ENCODE data around the gene IL3.

Gene IL3

DNA sequence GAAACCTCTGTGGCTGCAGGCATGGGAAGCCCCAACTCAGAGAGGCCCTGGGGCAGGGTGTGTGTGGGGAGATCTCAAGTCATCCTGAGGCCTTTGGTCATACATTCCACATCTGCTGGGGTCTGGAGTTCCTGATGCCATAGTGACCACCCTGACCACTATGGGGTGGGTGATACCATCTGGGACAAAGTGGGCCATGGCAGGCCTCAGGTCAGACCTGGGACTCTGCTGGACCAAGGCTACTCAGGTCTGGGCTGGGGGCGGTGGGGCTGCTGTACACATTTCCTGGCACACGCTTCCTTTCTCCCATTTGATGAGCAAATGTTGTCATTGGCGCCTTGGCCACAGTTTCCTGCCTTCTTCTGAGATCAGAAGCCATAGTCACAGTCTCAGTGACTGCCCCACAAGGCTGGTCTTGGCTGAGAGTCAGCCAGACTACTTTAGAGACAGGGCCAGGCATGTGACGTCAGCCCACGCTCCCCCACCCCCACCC is 33.9 kb upstream of the IL3 start:
- no peak for DNase-seq

DNA sequence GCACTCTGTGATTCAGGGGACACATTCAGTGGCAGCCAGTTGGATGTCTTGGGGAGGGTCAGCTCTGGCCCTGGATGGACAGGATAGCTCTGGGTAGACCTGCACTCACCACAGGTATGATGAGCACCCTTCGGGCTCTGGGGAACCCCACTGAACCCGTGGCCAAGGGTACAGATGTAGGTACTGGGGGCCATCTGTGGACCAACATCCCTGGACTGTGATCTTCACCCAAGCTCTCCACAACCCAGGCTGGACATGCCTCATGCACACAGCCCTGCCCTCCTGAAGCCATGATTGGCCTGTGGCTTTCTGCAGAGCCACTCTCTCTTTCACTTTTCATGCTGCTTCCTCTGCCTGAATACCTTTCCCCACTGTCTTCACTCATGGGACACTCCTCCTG is 33.4 kb upstream of the IL3 start:
- no peak for DNase-seq

DNA sequence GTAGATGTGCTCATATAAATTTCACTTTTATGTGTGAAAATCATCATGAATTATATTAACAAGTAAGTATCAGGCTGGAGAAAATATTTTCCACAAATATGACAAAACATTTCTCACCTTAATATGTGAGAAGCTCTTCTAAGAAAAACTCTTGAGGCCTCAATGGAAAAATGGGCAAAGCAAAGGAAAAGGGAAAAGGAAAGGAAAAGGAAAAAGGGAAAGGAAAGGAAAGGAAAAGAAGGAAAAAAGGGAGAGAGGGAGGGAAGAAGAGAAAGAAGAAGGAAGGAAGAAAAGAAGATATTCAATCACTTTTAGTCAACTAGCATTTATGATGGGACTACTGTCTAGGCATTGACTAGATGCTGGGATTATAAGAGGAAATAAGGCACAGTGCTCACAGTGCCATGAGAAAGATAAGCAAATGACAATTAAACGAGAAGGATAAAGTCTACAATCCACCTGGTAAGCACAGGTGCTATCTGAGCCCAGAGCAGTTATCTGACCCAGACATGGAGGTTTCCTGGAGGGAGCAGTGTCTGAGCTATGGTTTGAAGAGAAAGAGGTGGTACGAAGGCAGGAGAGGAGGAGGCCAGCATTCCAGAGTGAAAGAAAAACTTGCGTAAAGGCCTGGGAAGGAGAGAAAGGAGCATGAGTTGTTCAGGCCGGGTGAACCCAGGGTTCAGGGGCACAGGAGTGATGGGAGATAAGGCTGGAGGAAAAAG is 30.7 kb upstream of the IL3 start:
- no peak for DNase-seq

DNA sequence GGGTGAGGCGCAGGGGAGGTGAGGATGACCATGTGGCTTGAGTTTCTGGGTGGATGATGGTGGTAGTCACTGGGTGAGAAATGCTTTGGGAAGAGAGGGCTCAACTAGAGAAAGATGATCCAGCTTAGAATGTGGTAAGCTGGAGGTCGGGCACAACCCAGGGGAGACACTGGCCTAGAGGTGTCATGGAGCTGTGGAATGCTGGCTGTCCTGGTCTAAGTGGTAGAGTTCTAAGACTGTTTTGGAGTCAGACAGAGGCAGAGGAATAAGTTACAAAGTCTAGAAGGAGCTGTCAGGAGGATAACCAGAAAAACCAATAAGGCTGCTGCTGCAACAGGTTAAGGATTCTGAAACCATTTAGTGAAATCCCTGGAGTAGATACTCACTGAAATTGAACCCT is 29.8 kb upstream of the IL3 start:
- no peak for DNase-seq

DNA sequence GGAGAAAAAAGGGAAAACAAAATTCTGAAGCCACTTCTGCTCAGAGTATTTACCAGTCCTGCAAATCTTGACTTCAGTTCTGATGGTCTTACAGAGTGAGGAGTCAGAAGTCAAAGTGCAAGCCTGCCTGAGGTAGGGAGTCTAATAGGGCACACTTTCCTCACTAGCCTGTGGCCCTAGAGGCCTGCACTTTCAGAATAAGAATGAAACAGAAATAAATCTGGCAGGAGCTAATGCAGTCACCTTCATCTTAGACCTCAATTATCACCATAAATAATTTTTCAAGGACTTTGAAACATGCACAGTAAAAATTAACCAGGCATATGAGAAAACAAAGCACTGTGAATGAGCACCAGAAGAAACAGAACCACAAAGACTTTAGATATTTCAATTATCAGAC is 28.3 kb upstream of the IL3 start:
- DNase-seq = no peak

DNA sequence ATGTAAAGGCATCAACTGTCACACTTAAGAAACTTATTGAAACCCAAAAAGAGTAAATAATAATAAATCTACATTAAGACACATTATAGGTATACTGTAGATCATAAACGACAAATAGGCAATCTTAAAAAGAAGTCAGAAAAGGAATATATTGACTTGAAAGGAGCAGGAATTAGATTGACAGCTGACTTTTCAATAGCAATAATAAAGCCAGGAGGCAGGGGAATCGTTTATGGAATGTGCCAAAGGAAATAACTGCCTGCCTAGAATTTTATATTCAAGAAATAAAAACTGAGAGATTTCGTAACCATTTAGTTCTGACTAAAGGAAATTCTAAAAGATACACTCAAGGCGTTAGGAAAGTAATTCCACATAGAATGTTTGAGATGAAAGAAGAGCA is 27.3 kb upstream of the IL3 start:
- no peak for DNase-seq

DNA sequence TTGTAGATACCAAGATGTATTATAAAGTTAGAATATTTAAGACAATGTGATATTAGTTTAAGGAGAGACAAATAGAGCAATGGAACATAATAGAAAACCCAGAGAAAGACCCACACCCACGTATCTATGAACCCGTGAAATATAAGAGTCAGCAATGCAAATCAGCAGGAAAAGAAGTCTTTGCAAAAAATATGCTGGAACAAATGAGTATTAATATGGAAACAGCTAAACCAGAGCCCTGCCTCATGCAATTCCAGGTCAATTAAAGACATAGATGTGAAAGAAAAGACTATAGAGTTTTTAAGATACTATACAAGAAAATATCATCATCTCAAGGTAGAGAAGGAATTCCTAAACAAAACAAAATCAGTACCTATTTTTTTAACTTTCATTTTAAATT is 23.1 kb upstream of the IL3 start:
- DNase-seq = no peak

DNA sequence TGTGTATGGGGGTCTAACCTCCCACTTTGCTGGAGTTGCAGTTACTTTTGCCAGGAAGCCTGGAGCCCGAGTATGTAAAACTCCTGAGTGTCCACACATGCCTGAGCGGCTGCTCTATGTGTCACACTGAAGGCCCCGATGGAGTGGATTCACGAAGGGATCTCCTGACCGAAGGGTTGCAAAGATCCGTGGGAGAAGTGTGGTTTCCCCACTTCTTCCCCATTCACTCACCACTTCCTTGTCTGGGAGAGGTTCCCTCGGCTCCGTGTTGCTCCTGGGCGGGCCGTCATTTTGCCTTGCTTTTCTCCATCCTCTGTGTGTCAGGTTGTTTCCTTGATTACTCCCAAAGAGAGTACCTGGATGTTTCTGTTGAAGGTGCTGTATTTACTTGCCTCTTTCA is 16.2 kb upstream of the IL3 start:
- DNase-seq = no peak

DNA sequence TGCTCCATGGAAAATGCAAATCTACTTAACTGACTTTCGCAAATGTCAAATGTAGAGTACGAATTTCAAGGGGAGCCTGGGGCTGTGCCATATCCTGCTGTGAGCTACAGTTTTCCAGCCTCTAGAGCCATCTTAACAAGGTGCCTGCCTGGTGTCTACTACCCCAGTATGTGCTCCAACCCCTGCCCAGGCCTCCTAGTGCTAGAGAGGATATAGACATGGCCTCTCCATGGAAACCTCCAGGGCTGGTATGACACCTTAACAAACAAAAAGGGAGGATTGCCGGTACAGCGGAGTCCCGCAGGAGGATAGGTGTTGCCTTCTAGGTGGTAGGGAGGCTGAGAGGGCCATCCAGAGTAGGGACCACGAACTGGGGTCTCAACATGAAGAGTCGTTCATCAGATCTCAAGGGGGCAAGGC is 13.6 kb upstream of the IL3 start:
- DNase-seq = no peak

DNA sequence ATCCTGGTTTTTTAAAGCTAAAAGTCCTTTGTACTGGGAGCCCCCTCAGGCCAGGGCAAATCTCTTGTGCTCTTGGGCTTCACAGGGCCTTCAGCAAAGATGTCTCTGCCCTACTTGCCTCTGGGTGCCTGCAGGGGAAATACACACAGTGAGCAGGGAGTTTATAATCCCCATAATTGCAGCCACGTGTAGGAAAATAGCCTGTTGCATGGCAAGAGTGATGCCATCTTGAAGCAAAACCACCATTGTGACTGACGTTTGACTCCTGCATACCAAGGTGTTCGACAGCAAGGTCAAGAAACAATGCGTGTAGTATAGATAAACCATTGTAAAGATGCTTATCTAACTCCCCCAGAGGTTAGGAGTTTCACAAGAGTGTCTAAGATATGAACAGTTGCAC is 11.4 kb upstream of the IL3 start:
- no peak for DNase-seq

DNA sequence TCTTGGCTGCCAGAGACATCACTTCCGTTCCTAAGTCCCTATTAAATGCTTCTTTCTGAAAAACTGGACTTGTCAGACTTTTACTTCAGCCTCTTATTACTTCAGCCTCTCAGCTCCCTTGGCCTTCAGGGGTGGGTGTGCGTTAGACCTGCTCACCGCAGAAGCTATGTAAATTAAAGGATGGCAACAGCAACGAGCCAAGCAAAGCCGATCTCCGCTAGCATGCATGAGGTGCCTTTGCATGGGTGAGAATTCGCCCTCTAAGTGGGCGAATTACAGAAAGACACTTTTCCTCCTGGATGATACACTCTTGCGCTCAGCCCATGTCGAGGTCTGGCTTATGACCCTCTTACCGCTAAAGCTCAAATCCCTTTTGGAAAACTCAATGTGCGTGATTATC is 10.9 kb upstream of the IL3 start:
- DNase-seq = no peak

DNA sequence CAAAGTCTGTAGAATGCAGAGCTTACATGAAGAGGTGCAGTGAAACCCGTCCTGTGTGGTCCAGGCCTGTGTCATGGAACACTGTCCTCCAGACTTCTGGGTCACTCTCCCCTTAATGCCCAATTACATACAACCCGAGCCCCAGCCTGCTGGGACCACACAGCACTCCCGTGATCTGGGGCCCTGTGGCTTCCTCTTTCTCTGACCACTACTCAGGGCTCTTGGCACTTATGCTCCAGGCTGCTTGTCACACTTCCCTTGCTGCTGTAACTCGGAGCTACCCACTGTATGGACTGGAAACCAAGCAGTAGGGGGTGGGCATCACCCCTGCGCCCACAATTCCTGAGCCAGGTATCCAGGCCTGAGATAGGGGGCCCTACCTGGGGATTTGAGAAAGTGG is 10.3 kb upstream of the IL3 start:
- DNase-seq = no peak

DNA sequence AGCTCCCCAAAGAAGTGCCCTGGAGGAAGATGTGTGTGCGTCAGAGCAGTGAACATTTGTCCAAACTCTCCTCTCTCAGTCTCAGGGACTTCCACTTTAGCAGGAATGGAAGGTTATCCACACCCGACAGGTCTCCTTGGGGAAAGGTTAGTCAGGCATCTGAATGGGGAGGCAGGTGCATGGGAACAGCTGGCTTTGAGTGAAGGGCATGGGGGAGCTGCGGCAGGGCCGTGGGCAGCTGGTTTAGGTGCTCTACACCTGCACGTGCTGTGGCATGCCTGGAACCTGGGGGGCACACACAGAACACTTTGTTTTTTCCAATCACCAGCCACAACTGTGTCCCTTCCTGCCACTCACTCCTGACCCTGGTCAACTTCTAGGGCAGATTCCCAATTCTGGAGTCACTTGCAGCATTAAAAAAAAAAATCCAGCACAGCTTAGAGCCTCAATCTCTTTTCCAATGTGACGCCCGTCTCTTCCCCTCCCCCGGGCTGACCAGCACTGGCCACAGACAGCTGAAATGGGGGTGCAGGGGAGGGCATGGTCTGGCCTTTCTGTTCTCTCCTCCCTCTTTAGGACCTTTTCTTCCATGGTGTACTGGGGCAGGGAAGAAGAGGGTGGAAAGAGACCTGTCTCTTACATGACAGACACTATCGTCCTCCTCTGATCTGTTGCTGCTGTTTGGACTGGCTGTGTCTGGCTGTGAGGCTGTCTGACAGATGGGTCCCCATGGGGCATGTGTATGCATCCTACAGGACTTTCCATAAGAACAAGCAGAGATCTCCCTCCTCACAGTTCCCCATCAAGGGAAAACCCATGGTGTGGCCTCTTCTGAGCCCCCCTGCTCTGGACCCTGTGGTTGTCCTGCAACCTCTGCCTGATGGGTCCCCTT is 9.5 kb upstream of the IL3 start:
- DNase-seq = no peak

DNA sequence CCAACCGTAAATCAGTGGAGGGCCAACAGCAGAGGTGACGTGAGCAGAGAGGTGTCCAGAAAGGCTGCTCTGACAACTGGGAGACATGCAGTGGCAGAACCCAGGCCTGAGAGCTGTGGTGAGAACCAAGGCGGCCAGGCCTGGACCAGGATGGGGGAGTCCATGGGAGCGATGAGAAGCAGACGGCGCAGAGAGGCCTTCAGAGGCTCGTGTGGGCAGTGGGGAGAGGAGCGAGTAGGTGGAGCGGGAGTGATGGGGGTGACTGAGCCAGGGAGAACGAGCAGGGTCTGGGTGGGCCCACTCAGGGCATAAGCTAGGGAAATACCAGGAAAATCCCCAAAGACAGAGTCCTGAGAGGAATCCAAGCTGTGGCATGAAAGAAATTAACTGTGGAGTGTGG is 7.9 kb upstream of the IL3 start:
- no peak for DNase-seq

DNA sequence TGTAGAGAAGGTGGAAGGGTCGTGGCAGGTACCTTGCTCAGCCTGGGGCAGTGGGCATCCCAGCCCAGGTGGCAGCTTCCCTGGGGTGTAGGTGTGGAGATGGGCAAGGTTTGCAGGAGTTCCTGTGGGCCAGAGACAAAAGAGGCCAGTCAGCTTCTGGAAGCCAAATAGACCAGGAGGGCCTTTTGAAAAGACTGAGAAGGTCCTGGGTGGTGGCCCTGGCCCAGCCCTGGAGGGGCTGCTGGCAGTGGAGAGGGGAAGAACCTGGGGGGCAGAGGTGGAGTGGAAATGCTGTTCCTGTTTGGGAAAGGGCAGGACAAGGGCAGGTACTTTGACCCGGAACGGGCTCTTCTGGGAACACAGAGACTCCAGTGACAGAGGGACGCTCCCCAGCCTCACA is 7.0 kb upstream of the IL3 start:
- DNase-seq = no peak

DNA sequence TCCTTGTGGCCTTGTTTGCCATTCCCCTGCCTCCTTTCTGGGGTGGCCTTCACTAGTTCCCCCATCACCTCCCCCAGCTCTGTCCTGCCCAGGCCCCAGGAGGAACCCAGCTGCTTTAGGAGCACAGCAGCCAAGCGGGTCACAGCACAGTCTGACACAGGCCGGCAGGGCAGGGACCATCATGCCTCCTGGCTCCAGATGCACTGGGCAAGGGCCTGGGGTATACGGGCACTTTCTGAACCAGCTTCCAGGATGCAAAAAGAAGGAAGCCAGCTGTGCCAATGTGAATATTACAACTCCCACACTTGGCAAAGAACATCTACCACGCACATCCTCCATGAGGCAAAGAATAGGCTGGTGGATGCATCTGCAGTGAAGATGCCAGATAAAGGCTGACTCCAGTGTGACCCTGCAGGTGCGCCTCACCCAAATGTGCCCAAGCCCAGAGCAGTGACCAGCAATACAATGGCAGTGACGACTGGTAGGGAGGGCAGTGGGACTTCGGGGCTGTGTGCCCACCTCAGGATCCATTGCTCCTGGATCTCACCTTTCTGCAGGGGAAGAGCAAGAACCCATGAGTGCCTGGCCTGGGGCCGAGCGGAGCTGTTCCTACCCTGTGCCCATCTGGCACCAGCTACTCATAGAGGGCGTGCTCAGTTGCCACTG is 6.3 kb upstream of the IL3 start:
- DNase-seq = no peak

DNA sequence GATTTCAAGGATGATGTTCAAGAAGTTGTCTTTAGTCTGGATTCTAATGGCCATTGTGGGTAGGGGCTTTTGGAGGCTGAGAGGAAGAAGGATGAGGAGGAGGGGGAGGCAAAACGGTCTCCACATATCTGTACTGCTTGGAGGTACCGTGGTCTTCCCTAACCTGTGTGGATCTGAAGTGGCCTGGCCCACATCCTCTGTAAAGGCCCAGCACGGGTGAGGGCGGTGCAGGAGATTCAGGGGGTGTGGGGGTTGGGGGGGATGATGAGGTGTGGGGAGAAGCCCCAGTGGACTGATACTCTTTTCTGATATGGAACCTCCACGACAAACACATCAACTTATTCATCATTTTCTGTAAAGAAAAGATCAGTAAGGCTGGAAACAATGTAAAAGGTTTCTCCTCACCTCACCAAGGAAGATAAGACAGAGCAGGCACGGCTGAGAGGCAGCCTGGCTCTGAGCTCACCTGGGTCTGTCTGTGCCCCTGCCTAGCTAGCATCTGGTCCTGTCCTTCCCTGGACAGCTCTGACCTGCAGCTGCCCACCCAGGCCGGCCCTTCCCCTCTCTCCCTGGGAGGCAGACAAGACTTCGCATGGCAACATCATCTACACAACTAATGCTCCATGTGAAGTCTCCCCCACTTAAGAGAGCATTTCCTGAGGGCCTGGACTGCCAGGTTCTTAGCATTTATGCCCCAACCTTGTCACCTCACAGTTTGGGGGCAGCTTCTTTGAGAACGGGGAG is 5.6 kb upstream of the IL3 start:
- DNase-seq = no peak

DNA sequence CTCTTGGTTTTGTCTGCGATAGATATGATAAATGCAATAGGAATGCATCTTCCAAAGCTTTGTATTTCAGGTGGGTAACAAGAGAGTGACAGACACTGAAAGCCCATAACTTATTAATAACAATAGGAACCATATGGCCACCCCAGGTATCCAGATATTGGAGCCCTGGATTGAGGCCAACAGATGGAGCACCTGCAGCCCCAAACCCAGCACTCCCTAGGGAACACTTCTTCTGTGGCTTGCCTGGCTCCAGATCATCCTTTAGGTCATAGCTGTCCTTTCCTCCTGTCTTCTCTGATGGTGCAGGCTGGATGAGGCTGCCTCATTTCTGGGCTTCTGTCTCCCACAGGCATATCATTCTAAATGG is 5.0 kb upstream of the IL3 start:
- DNase-seq = no peak

DNA sequence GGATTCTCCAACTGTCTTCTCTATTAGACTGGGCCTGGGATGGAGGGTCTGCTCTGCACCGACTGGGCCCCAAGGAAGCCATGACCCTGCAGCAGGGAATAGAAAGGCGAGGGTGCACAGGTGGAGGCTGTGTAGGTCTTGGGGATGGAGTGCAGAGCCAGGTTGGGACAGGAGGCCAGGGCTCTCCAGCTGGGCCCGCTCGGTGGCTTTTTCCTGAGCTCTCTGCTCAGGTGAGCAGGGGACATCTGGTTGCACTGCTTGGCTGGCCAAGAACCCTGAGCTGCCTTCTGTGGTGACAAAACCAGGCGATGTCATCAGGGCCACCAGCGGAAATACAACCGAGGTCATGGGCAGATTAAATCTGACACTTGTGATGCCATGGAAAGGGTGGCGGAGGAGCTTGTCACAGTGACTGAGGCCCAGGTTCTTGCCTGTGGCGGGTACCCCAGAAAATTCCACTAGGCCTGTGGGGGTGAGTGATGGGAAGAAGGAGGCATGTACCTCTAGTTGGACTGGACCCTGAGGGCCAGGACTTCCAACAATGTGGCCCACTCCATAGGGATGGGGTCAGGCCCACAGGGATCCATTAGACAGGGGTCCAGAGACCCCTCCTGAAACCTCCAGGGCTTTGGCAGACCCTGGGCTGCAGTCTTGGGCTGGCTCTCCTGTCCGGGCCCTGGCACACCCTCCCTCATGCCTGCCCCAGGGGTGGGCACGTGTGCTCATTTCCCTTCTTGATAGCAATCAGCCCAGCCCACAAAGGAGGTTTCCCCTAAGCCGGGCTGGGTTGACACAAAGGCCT is 4.4 kb upstream of the IL3 start:
- DNase-seq = no peak

DNA sequence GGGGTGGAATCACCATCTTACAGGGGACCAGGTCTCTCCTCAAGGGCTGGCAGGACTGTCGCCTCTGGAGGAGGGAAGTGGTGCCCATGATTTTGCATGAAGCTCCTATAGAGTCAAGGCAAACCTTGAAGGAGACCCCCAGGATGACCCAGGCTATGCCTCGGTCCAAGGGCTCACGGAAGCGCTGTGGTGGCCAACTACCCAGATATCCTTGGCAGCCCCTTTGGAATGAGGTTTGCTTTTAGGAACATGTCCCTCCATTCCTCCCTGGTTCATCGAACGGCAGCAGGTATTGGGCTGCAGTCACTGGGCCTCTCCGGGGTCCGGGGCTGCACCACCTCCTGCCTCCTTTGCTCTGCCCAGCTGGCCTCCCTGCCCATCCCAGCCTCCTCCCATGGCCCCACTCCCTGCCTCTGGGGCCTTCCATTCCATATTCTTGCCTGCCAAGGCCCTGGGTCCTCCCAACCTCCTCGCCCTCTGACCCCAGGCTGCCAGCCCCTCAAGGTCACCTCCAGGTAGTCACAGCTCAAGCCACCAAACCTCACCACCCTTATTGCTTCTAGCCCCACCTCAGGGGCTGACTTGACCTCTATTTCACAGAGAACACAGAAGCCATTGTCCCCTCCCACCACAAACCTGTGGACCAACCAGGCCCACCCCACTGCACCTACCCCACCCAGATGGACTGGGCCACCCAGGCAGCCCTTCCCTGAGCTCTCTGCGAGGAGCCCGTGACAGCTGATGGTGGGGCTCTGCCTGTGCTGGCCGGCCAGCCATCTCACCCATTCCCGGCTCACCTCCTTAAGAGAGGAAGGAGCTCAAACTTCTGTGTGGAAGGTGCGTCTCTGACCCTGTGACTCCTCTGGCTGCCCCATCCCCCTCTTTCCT is 3.6 kb upstream of the IL3 start:
- DNase-seq = no peak

Measured in EL (cell line).